ENCODE data around the gene MS4A14.
"Not testable (repeated sequence)": the region's sequence is repeated elsewhere in the genome, so short reads cannot be mapped to it uniquely, and the experiment has no call there.

The MS4A14 gene

GRCh38 chr11:60392361-60392760 lies 3.9 kb upstream of the MS4A14 start:
- DNase-seq, result no peak

GRCh38 chr11:60393016-60393415 lies 3.2 kb upstream of the MS4A14 start:
- DNase-seq, result no peak

GRCh38 chr11:60394666-60395380 lies 1.4 kb upstream of the MS4A14 start:
- no peak for DNase-seq

GRCh38 chr11:60396799-60397198 lies 540 bp downstream of the MS4A14 start:
- DNase-seq, result peak; percentile 83 to 90

- DNase-seq, result no peak
Measured at GRCh38 chr11:60420015-60420414, 23.8 kb downstream of the MS4A14 start.

GRCh38 chr11:60422609-60423008 lies 26.4 kb downstream of the MS4A14 start:
- no peak for DNase-seq

GRCh38 chr11:60428517-60428916 lies 32.3 kb downstream of the MS4A14 start:
- no peak for DNase-seq

GRCh38 chr11:60429272-60429671 lies 33.0 kb downstream of the MS4A14 start, which contains the start of gene MS4A5:
Gene MS4A5 (plus strand): TSS chr11:60429572. CDS start chr11:60429675, 103 bp downstream.
- no peak for DNase-seq

GRCh38 chr11:60431251-60431650 lies 35.0 kb downstream of the MS4A14 start:
- DNase-seq, result no peak

- no peak for DNase-seq
Measured at GRCh38 chr11:60433401-60433800, 37.1 kb downstream of the MS4A14 start.

GRCh38 chr11:60447070-60447469 lies 50.8 kb downstream of the MS4A14 start:
- no peak for DNase-seq

GRCh38 chr11:60447846-60448245 lies 51.6 kb downstream of the MS4A14 start:
- no peak for DNase-seq

GRCh38 chr11:60451185-60451584 lies 54.9 kb downstream of the MS4A14 start:
- DNase-seq, result not testable (repeated sequence)

- no peak for DNase-seq
Measured at GRCh38 chr11:60454212-60454611, 58.0 kb downstream of the MS4A14 start.

- no peak for DNase-seq
Measured at GRCh38 chr11:60455531-60456042, 59.3 kb downstream of the MS4A14 start, which contains the start of gene MS4A1. Gene MS4A1 (plus strand): TSS chr11:60455847. CDS start chr11:60462375, 6,528 bp downstream.

- DNase-seq, result no peak
Measured at GRCh38 chr11:60457576-60457975, 61.3 kb downstream of the MS4A14 start.

- no peak for DNase-seq
Measured at GRCh38 chr11:60459345-60459744, 63.1 kb downstream of the MS4A14 start.
